Measurements from ENCODE around the gene AQP1. TPM values are rescaled to one million over a fixed set of nuclear protein-coding genes. Genes with fewer than 3 reads are reported as not detected.

Gene AQP1
- total RNA-seq, 1 donor from 2014 or later: 2.5 TPM

- no peak for TF ChIP-seq CTCF (IDR thresholded peaks at IDR 0.05; ENCODE audit: insufficient read depth, low read length, poor library complexity, severe bottlenecking)
- no peaks in the 10 kb centered on the region for H3K27me3 ChIP-seq (ENCODE audit: control insufficient read depth, insufficient read depth, low read length)
- no peaks in the 10 kb centered on the region for H3K36me3 ChIP-seq (ENCODE audit: control insufficient read depth, insufficient read depth, low read length)
- H3K4me3 ChIP-seq (ENCODE audit: low read depth, low read length): no peak overlapping the region
- no peak for DNase-seq (ENCODE audit: low read depth)
These were observed 12.2 kb downstream of the AQP1 start for GRCh38 chr7:30923774-30924413.

GRCh38 chr7:30924624-30925023 lies 13.0 kb downstream of the AQP1 start:
- Histone ChIP-seq H3K27me3 (ENCODE audit: control insufficient read depth, insufficient read depth, low read length) (no peaks in the 10 kb centered on the region), H3K36me3 (ENCODE audit: control insufficient read depth, insufficient read depth, low read length) (no peaks in the 10 kb centered on the region), H3K4me3 (ENCODE audit: low read depth, low read length) (no peak overlapping the region)
- DNase-seq (ENCODE audit: low read depth): no peak
- no peak for TF ChIP-seq CTCF (IDR thresholded peaks at IDR 0.05; ENCODE audit: insufficient read depth, low read length, poor library complexity, severe bottlenecking)

- Histone ChIP-seq H3K4me3 (ENCODE audit: low read depth, low read length) (no peak overlapping the region), H3K27me3 (ENCODE audit: control insufficient read depth, insufficient read depth, low read length) (no peaks in the 10 kb centered on the region), H3K36me3 (ENCODE audit: control insufficient read depth, insufficient read depth, low read length) (no peaks in the 10 kb centered on the region)
- no peak for DNase-seq (ENCODE audit: low read depth)
- TF ChIP-seq CTCF (IDR thresholded peaks at IDR 0.05; ENCODE audit: insufficient read depth, low read length, poor library complexity, severe bottlenecking): no peak
These were observed 13.5 kb downstream of the AQP1 start for GRCh38 chr7:30925117-30925516.

- Histone ChIP-seq H3K27me3 (ENCODE audit: control insufficient read depth, insufficient read depth, low read length) (no peaks in the 10 kb centered on the region), H3K36me3 (ENCODE audit: control insufficient read depth, insufficient read depth, low read length) (no peaks in the 10 kb centered on the region), H3K4me3 (ENCODE audit: low read depth, low read length) (no peak overlapping the region)
- TF ChIP-seq CTCF (IDR thresholded peaks at IDR 0.05; ENCODE audit: insufficient read depth, low read length, poor library complexity, severe bottlenecking): no peak
- no peak for DNase-seq (ENCODE audit: low read depth)
These were observed 14.3 kb downstream of the AQP1 start for GRCh38 chr7:30925913-30926312.

- Histone ChIP-seq H3K27me3 (ENCODE audit: control insufficient read depth, insufficient read depth, low read length) (no peaks in the 10 kb centered on the region), H3K4me3 (ENCODE audit: low read depth, low read length) (no peak overlapping the region), H3K36me3 (ENCODE audit: control insufficient read depth, insufficient read depth, low read length) (no peaks in the 10 kb centered on the region)
- TF ChIP-seq CTCF (IDR thresholded peaks at IDR 0.05; ENCODE audit: insufficient read depth, low read length, poor library complexity, severe bottlenecking): no peak
- no peak for DNase-seq (ENCODE audit: low read depth)
These were observed 14.7 kb downstream of the AQP1 start for GRCh38 chr7:30926313-30926712.

GRCh38 chr7:30927040-30927439 lies 15.4 kb downstream of the AQP1 start:
- DNase-seq (ENCODE audit: low read depth): no peak
- H3K36me3 ChIP-seq (ENCODE audit: control insufficient read depth, insufficient read depth, low read length): no peaks in the 10 kb centered on the region
- H3K4me3 ChIP-seq (ENCODE audit: low read depth, low read length): no peak overlapping the region
- no peak for TF ChIP-seq CTCF (IDR thresholded peaks at IDR 0.05; ENCODE audit: insufficient read depth, low read length, poor library complexity, severe bottlenecking)
- no peaks in the 10 kb centered on the region for H3K27me3 ChIP-seq (ENCODE audit: control insufficient read depth, insufficient read depth, low read length)

Data from kidney epithelial cell (primary cell).